Measurements from ENCODE around the gene CNTNAP2.

GRCh38 chr7:148385009-148385682 lies 2268.5 kb downstream of the CNTNAP2 start:
- TF ChIP-seq ZNF658 (tag by site-specific recombination; IDR thresholded peaks at IDR 0.05) (no peak), ZNF555 (tag by site-specific recombination; conservative IDR thresholded peaks at IDR 0.05) (no peak), CTCF (tag by site-specific recombination; IDR thresholded peaks at IDR 0.05) (no peak), PRDM4 (tag by site-specific recombination; IDR thresholded peaks at IDR 0.05) (no peak), ZNF274 (IDR thresholded peaks at IDR 0.05; ENCODE audit: low read length) (no peak), ZNF274 (tag by site-specific recombination; IDR thresholded peaks at IDR 0.05; ENCODE audit: borderline replicate concordance) (no peak), ZNF114 (tag by site-specific recombination; IDR thresholded peaks at IDR 0.05) (no peak), REST (tag by site-specific recombination; IDR thresholded peaks at IDR 0.05) (no peak)
